GM23248 (cell line): ENCODE data around the gene KCNQ5. TPM values are rescaled to one million over a fixed set of nuclear protein-coding genes. Genes with fewer than 3 reads are reported as not detected.

ENCODE experiments used
- DNase-seq: peaks from one replicate; pipeline ENCODE4 v3.0.0-alpha.2; 2015
- H2AFZ ChIP-seq: fragments of 200-600 bp; sonication (generic); 2 replicates; pipeline ENCODE4 v1.6.1; 2016; ENCODE audit warnings: antibody characterized with exemption
- H3F3A ChIP-seq: fragments of 200-600 bp; sonication (generic); 2 replicates; pipeline ENCODE4 v1.6.1; 2016; ENCODE audit warnings: mild to moderate bottlenecking, antibody characterized with exemption, mixed run types; ENCODE audit not compliant: insufficient read depth
- H3K27ac ChIP-seq: fragments of 200-600 bp; sonication (generic); 2 replicates; pipeline ENCODE4 v1.5.1; 2016; ENCODE audit warnings: mild to moderate bottlenecking
- H3K27me3 ChIP-seq: fragments of 200-600 bp; sonication (generic); replicated peaks from 2 replicates; pipeline ENCODE4 v1.6.1; 2016; ENCODE audit warnings: mild to moderate bottlenecking; ENCODE audit not compliant: insufficient read depth
- H3K36me3 ChIP-seq: fragments of 200-600 bp; sonication (generic); 2 replicates; pipeline ENCODE4 v1.6.1; 2016; ENCODE audit warnings: low read depth, mild to moderate bottlenecking
- H3K4me1 ChIP-seq: fragments of 200-600 bp; sonication (generic); 2 replicates; pipeline ENCODE4 v1.6.1; 2016; ENCODE audit warnings: mild to moderate bottlenecking; ENCODE audit not compliant: insufficient read depth
- H3K4me2 ChIP-seq: fragments of 200-600 bp; sonication (generic); one replicate; pipeline ENCODE4 v1.6.1; 2016; ENCODE audit warnings: mild to moderate bottlenecking; ENCODE audit not compliant: unreplicated experiment
- H3K4me3 ChIP-seq: fragments of 200-600 bp; sonication (generic); 2 replicates; pipeline ENCODE4 v1.5.1; 2016; ENCODE audit warnings: mild to moderate bottlenecking
- H3K79me2 ChIP-seq: fragments of 200-600 bp; sonication (generic); 2 replicates; pipeline ENCODE4 v1.6.1; 2016; ENCODE audit warnings: mild to moderate bottlenecking; ENCODE audit not compliant: insufficient read depth
- H3K9ac ChIP-seq: fragments of 200-600 bp; sonication (generic); 2 replicates; pipeline ENCODE4 v1.6.1; 2016; ENCODE audit warnings: mild to moderate bottlenecking
- H3K9me2 ChIP-seq: fragments of 200-600 bp; sonication (generic); 2 replicates; pipeline ENCODE4 v1.6.1; 2016; ENCODE audit warnings: mixed run types, mild to moderate bottlenecking, moderate library complexity; ENCODE audit not compliant: insufficient read depth
- H3K9me3 ChIP-seq: fragments of 200-600 bp; sonication (generic); one replicate; pipeline ENCODE4 v1.6.1; 2017; ENCODE audit warnings: low read depth
- H4K20me1 ChIP-seq: fragments of 200-600 bp; sonication (generic); 2 replicates; pipeline ENCODE4 v1.6.0; 2016; ENCODE audit not compliant: insufficient read depth
- EZH2 ChIP-seq: fragments of 200-600 bp; sonication (generic); IDR thresholded peaks from 2 replicates; pipeline ENCODE4 v1.6.1; 2018; ENCODE audit warnings: antibody characterized with exemption, mild to moderate bottlenecking; ENCODE audit not compliant: insufficient read depth, poor library complexity, severe bottlenecking
- EZH2phosphoT487 ChIP-seq: fragments of 200-600 bp; sonication (generic); IDR thresholded peaks from 2 replicates; pipeline ENCODE4 v1.6.1; 2018; ENCODE audit warnings: antibody characterized with exemption, moderate library complexity, mild to moderate bottlenecking, low read depth; ENCODE audit not compliant: insufficient read depth
- WGBS, 2 experiments: methylation state at CpG; one replicate each; pipeline ENCODE4 v1.1.6; 2015 to 2017; ENCODE audit warnings: low lambda C conversion rate in 2 of 2, low coverage in 1 of 2; ENCODE audit errors: missing lambda C conversion rate in 2 of 2; 5-methylcytosine and 5-hydroxymethylcytosine counted together
- in situ Hi-C: fragments of 300-500 bp; cut with MboI; formaldehyde crosslinking; loops from 2 replicates; pipeline ENCODE4 v1.15.0; 2020
- polyA plus RNA-seq: library from polyadenylated mRNA; unstranded; fragments of >200 nt; fragmentation: Nextera tagmentation; extraction: Ambion mirVana; gene quantifications from 2 replicates; pipeline ENCODE4 v1.2.1, GENCODE V29; 2016
- total RNA-seq: library from RNA; depleted of rRNA; stranded (reverse); fragments of >200 nt; shearing (Covaris generic); gene quantifications from 2 replicates; pipeline ENCODE4 v1.2.3, GENCODE V29; 2014

Gene KCNQ5
- total and polyA plus RNA-seq, 2 experiments from 2014 or later = 5.7 to 10.8 TPM

- no peaks in the 10 kb centered on the region for H3K9me2 ChIP-seq
- no peak for DNase-seq
- no peaks in the 10 kb centered on the region for H3K9me3 ChIP-seq
- no peak overlapping the region for H3K9ac ChIP-seq
- 0 out of 2 replicates have a peak, but pooled peaks cover 5% of the 10 kb centered on the region for H3F3A ChIP-seq
- H3K36me3 ChIP-seq = no peaks in the 10 kb centered on the region
- H3K27me3 ChIP-seq = no peaks in the 10 kb centered on the region
- H3K4me2 ChIP-seq = no peak overlapping the region
- TF ChIP-seq EZH2phosphoT487 (no peak), EZH2 (no peak)
- H4K20me1 ChIP-seq = no peaks in the 10 kb centered on the region
- H3K4me1 ChIP-seq = peaks cover 14% of the 10 kb centered on the region
- 95 to 97% methylated on average over 1 of the region's 1 CpG for WGBS, 2 experiments
- H3K79me2 ChIP-seq = peaks cover 8% of the 10 kb centered on the region; the same call in 1 of the 2 replicates
- H3K27ac ChIP-seq = no peak overlapping the region
- H2AFZ ChIP-seq = no peak overlapping the region
- in situ Hi-C loops = no loop called here
- H3K4me3 ChIP-seq = no peak overlapping the region
These were observed 194.2 kb downstream of the KCNQ5 start for GRCh38 chr6:72816022-72816421.

- WGBS, 2 experiments = 69% methylated on average over 2 of the region's 2 CpGs
- H3K27me3 ChIP-seq = no peaks in the 10 kb centered on the region
These were observed 195.3 kb downstream of the KCNQ5 start for GRCh38 chr6:72817208-72817607.

GRCh38 chr6:72819609-72820008 is 197.7 kb downstream of the KCNQ5 start:
- no peaks in the 10 kb centered on the region for H3F3A ChIP-seq
- TF ChIP-seq EZH2 = no peak
- TF ChIP-seq EZH2phosphoT487 = no peak
- H3K27me3 ChIP-seq = no peaks in the 10 kb centered on the region
- H3K79me2 ChIP-seq = peaks cover 13% of the 10 kb centered on the region; the same call in 1 of the 2 replicates
- no peaks in the 10 kb centered on the region for H3K9me3 ChIP-seq
- DNase-seq = no peak
- 64 to 76% methylated on average over 2 of the region's 2 CpGs for WGBS, 2 experiments
- H3K9me2 ChIP-seq = no peaks in the 10 kb centered on the region
- H3K27ac ChIP-seq = no peak overlapping the region
- no peaks in the 10 kb centered on the region for H4K20me1 ChIP-seq
- no peak overlapping the region for H3K4me3 ChIP-seq
- H3K4me2 ChIP-seq = no peak overlapping the region
- in situ Hi-C loops = no loop called here
- H2AFZ ChIP-seq = no peak overlapping the region
- H3K9ac ChIP-seq = no peak overlapping the region
- no peaks in the 10 kb centered on the region; the same call in 1 of the 2 replicates for H3K4me1 ChIP-seq
- H3K36me3 ChIP-seq = no peaks in the 10 kb centered on the region

More at GRCh38 chr6:72817208-72817607, 195.3 kb downstream of the KCNQ5 start:
- Histone ChIP-seq H3K36me3 (no peaks in the 10 kb centered on the region), H3K27ac (no peak overlapping the region), H3K9ac (no peak overlapping the region), H3K9me2 (no peaks in the 10 kb centered on the region), H3K9me3 (no peaks in the 10 kb centered on the region), H3F3A (0 out of 2 replicates have a peak, but pooled peaks cover 4% of the 10 kb centered on the region), H3K4me3 (no peak overlapping the region), H2AFZ (no peak overlapping the region), H3K4me1 (peaks cover 5% of the 10 kb centered on the region), H4K20me1 (no peaks in the 10 kb centered on the region), H3K4me2 (no peak overlapping the region), H3K79me2 (peaks cover 8% of the 10 kb centered on the region; the same call in 1 of the 2 replicates)
- no peak for DNase-seq
- in situ Hi-C loops = no loop called here
- no peak for TF ChIP-seq EZH2
- no peak for TF ChIP-seq EZH2phosphoT487

GRCh38 chr6:72820153-72820552 is 198.3 kb downstream of the KCNQ5 start:
- DNase-seq = no peak
- Histone ChIP-seq H3K36me3 (no peaks in the 10 kb centered on the region), H3F3A (0 out of 2 replicates have a peak, but pooled peaks cover 4% of the 10 kb centered on the region), H4K20me1 (no peaks in the 10 kb centered on the region), H3K9me3 (no peaks in the 10 kb centered on the region), H2AFZ (no peak overlapping the region), H3K4me2 (no peak overlapping the region), H3K27me3 (no peaks in the 10 kb centered on the region), H3K9ac (no peak overlapping the region), H3K27ac (no peak overlapping the region), H3K79me2 (peaks cover 8% of the 10 kb centered on the region; the same call in 1 of the 2 replicates), H3K4me3 (no peak overlapping the region), H3K9me2 (no peaks in the 10 kb centered on the region), H3K4me1 (peaks cover 4% of the 10 kb centered on the region)
- WGBS, 2 experiments = 69 to 78% methylated on average over 3 of the region's 3 CpGs
- in situ Hi-C loops = no loop called here
- TF ChIP-seq EZH2 = no peak
- no peak for TF ChIP-seq EZH2phosphoT487
